IMR-90 (cell line): ENCODE data around the gene OR6C4. TPM values are rescaled to one million over a fixed set of nuclear protein-coding genes. Genes with fewer than 3 reads are reported as not detected.

Source experiments
- ATAC-seq: fragments of 200-7000 bp; cut with Tn5 transposase; 2 replicates; pipeline ENCODE4 v1.9.1; 2020; ENCODE audit warnings: low read depth, mild to moderate bottlenecking, moderate library complexity
- Bru-seq: library from RNA; stranded (reverse); fragments of 400-500 nt; gene quantifications from one replicate; lab custom pipeline; 2021; lab: Mats Ljungman, UMichigan
- BruChase-seq, 2 experiments: library from RNA; stranded (reverse); fragments of 400-500 nt; gene quantifications; one replicate each; lab custom pipeline; 2021; lab: Mats Ljungman, UMichigan
- BruUV-seq: library from RNA; stranded (reverse); fragments of 400-500 nt; replicated peaks from 2 replicates; lab custom pipeline; 2021; lab: Mats Ljungman, UMichigan
- CTCF ChIA-PET: fragments of 300-600 bp; formaldehyde crosslinking; extraction: SDS; loops from one replicate; lab custom pipeline; 2021; ENCODE audit warnings: antibody characterized with exemption; lab: Yijun Ruan, JAX
- POLR2A ChIA-PET: fragments of 300-600 bp; sonication (Branson Sonifier 250); formaldehyde crosslinking; loops from one replicate; lab custom pipeline; 2022; ENCODE audit warnings: antibody characterized with exemption; ENCODE audit not compliant: unreplicated experiment; lab: Charles Lee
- DNase-seq: peaks from one replicate; pipeline ENCODE4 v3.0.0; 2013
- H2AFZ ChIP-seq: replicated peaks from 2 replicates; pipeline ENCODE3; 2013; ENCODE audit warnings: low read length, mild to moderate bottlenecking; ENCODE audit not compliant: poor library complexity
- H2AK5ac ChIP-seq: 2 replicates; pipeline ENCODE4 v1.6.1; 2013; ENCODE audit warnings: low read depth, low read length, inconsistent platforms
- H2AK9ac ChIP-seq: replicated peaks from 2 replicates; pipeline ENCODE3; 2013; ENCODE audit warnings: mild to moderate bottlenecking, low read depth, low read length, moderate library complexity; ENCODE audit not compliant: poor library complexity
- H2BK120ac ChIP-seq: 2 replicates; pipeline ENCODE4 v1.6.1; 2013; ENCODE audit warnings: low read depth, low read length, inconsistent platforms
- H2BK15ac ChIP-seq: 3 replicates; pipeline ENCODE4 v1.6.1; 2013; ENCODE audit warnings: low read depth, low read length, inconsistent platforms
- H2BK20ac ChIP-seq: 2 replicates; pipeline ENCODE4 v1.6.1; 2013; ENCODE audit warnings: low read depth, mild to moderate bottlenecking, inconsistent platforms, low read length, moderate library complexity
- H2BK5ac ChIP-seq: 2 replicates; pipeline ENCODE4 v1.6.1; 2013; ENCODE audit warnings: mild to moderate bottlenecking, low read depth, low read length, inconsistent platforms; ENCODE audit not compliant: poor library complexity, severe bottlenecking
- H3K14ac ChIP-seq: replicated peaks from 2 replicates; pipeline ENCODE4 v1.6.1; 2013; ENCODE audit warnings: low read depth, low read length, inconsistent platforms
- H3K18ac ChIP-seq: 2 replicates; pipeline ENCODE4 v1.6.1; 2013; ENCODE audit warnings: low read depth, low read length, control low read depth
- H3K23ac ChIP-seq: 2 replicates; pipeline ENCODE4 v1.6.1; 2013; ENCODE audit warnings: low read depth, low read length, inconsistent platforms
- H3K27ac ChIP-seq: 2 replicates; pipeline ENCODE4 v1.5.1; 2013; ENCODE audit warnings: mild to moderate bottlenecking, control low read depth, low read length; ENCODE audit not compliant: insufficient read depth
- H3K27me3 ChIP-seq: 2 replicates; pipeline ENCODE4 v1.6.1; 2013; ENCODE audit warnings: low read length; ENCODE audit not compliant: control insufficient read depth, insufficient read depth
- H3K36me3 ChIP-seq: 2 replicates; pipeline ENCODE4 v1.6.1; 2013; ENCODE audit warnings: low read length, mixed read lengths; ENCODE audit not compliant: control insufficient read depth, insufficient read depth
- H3K4ac ChIP-seq: 2 replicates; pipeline ENCODE4 v1.6.1; 2013; ENCODE audit warnings: low read depth, low read length, inconsistent platforms
- H3K4me1 ChIP-seq: 2 replicates; pipeline ENCODE4 v1.6.1; 2013; ENCODE audit warnings: low read length, mixed read lengths; ENCODE audit not compliant: control insufficient read depth, insufficient read depth
- H3K4me2 ChIP-seq: 2 replicates; pipeline ENCODE4 v1.6.1; 2013; ENCODE audit warnings: low read depth, mild to moderate bottlenecking, control low read depth, low read length, moderate library complexity
- H3K4me3 ChIP-seq: 2 replicates; pipeline ENCODE4 v1.5.1; 2013; ENCODE audit warnings: low read depth, mild to moderate bottlenecking, control low read depth, low read length, moderate library complexity; ENCODE audit not compliant: insufficient read depth
- H3K56ac ChIP-seq: 2 replicates; pipeline ENCODE4 v1.6.1; 2013; ENCODE audit warnings: low read length, inconsistent platforms; ENCODE audit not compliant: insufficient read depth; ENCODE audit errors: extremely low read depth
- H3K79me1 ChIP-seq, 2 experiments: 2 replicates each; pipeline ENCODE4 v1.6.1; 2013; ENCODE audit warnings: low read length in 2 of 2, inconsistent platforms in 1 of 2, low read depth in 1 of 2
- H3K9ac ChIP-seq: 2 replicates; pipeline ENCODE4 v1.6.1; 2013; ENCODE audit warnings: low read depth, low read length, control low read depth
- H3K9me1 ChIP-seq: 2 replicates; pipeline ENCODE4 v1.6.1; 2013; ENCODE audit warnings: low read length, inconsistent platforms; ENCODE audit not compliant: insufficient read depth
- H3K9me3 ChIP-seq: 2 replicates; pipeline ENCODE4 v1.6.1; 2013; ENCODE audit warnings: low read length; ENCODE audit not compliant: control insufficient read depth, insufficient read depth
- H4K20me1 ChIP-seq: 2 replicates; pipeline ENCODE4 v1.6.1; 2013; ENCODE audit warnings: low read length, inconsistent platforms; ENCODE audit not compliant: insufficient read depth
- H4K5ac ChIP-seq: 2 replicates; pipeline ENCODE4 v1.6.1; 2013; ENCODE audit warnings: mild to moderate bottlenecking, low read depth, low read length, control low read depth
- H4K8ac ChIP-seq, 2 experiments: 2 replicates each; pipeline ENCODE4 v1.6.1; 2013; ENCODE audit warnings: low read depth in 2 of 2, low read length in 2 of 2, control low read depth in 1 of 2, inconsistent platforms in 1 of 2
- H4K91ac ChIP-seq: 2 replicates; pipeline ENCODE4 v1.6.1; 2013; ENCODE audit warnings: low read depth, low read length, inconsistent platforms; ENCODE audit not compliant: insufficient read depth
- BHLHE40 ChIP-seq: fragments of 150-350 bp; IDR thresholded peaks from 2 replicates; pipeline ENCODE4 v1.6.1; 2016; ENCODE audit warnings: mild to moderate bottlenecking, low read depth, low read length
- CEBPB ChIP-seq: IDR thresholded peaks from 2 replicates; pipeline ENCODE4 v1.6.1; 2012; ENCODE audit warnings: low read depth, low read length, improper control_type of control experiment
- CHD1 ChIP-seq: IDR thresholded peaks from 2 replicates; pipeline ENCODE4 v1.6.1; 2012; ENCODE audit warnings: low read depth, low read length, improper control_type of control experiment
- CTCF ChIP-seq: conservative IDR thresholded peaks from 2 replicates; pipeline ENCODE4 v1.5.1; 2012; ENCODE audit warnings: mild to moderate bottlenecking, low read depth, low read length, improper control_type of control experiment
- ELK1 ChIP-seq: fragments of 150-350 bp; IDR thresholded peaks from 2 replicates; pipeline ENCODE4 v1.6.1; 2016; ENCODE audit warnings: low read depth, mild to moderate bottlenecking, low read length, moderate library complexity, borderline replicate concordance
- FOS ChIP-seq: fragments of 150-350 bp; IDR thresholded peaks from 2 replicates; pipeline ENCODE4 v1.6.1; 2016; ENCODE audit warnings: low read depth, low read length
- MAFK ChIP-seq: IDR thresholded peaks from 2 replicates; pipeline ENCODE4 v1.6.1; 2012; ENCODE audit warnings: low read depth, low read length, improper control_type of control experiment
- NFE2L2 ChIP-seq: fragments of 150-350 bp; IDR thresholded peaks from 2 replicates; pipeline ENCODE4 v1.6.1; 2016; ENCODE audit warnings: low read depth, mild to moderate bottlenecking, low read length
- POLR2A ChIP-seq: IDR thresholded peaks from 2 replicates; pipeline ENCODE4 v1.6.1; 2012; ENCODE audit warnings: mild to moderate bottlenecking, low read depth, low read length
- RAD21 ChIP-seq: IDR thresholded peaks from 2 replicates; pipeline ENCODE4 v1.6.1; 2012; ENCODE audit warnings: low read length, improper control_type of control experiment
- RCOR1 ChIP-seq: IDR thresholded peaks from 2 replicates; pipeline ENCODE4 v1.6.1; 2012; ENCODE audit warnings: mild to moderate bottlenecking, low read length, improper control_type of control experiment; ENCODE audit not compliant: insufficient replicate concordance
- RFX5 ChIP-seq: IDR thresholded peaks from 2 replicates; pipeline ENCODE4 v1.8.0; 2012; ENCODE audit warnings: low read depth, mild to moderate bottlenecking, low read length, moderate library complexity
- SMC3 ChIP-seq: fragments of 150-350 bp; IDR thresholded peaks from 2 replicates; pipeline ENCODE4 v1.6.1; 2016; ENCODE audit warnings: low read depth, mild to moderate bottlenecking, antibody characterized with exemption, low read length, moderate library complexity
- WGBS, 2 experiments: methylation state at CpG; one replicate each; pipeline versions ENCODE4 v1.1.5 to v1.1.7; 2013; ENCODE audit warnings: missing lambda C conversion rate in 2 of 2; ENCODE audit not compliant: insufficient read length in 1 of 2; ENCODE audit errors: extremely low coverage in 2 of 2; 5-methylcytosine and 5-hydroxymethylcytosine counted together
- dilution Hi-C: fragments of 300-500 bp; cut with HindIII; formaldehyde crosslinking; loops from one replicate; pipeline ENCODE4 v1.14.3; 2018; ENCODE audit warnings: low sequenced_read_pairs; ENCODE audit not compliant: unreplicated experiment
- in situ Hi-C: fragments of 300-500 bp; cut with MboI; formaldehyde crosslinking; loops from 3 replicates; pipeline ENCODE4 v1.14.3; 2019; ENCODE audit warnings: low sequenced_read_pairs, inconsistent platforms, mixed read lengths
- intact Hi-C: fragments of 100-400 bp; cut with micrococcal nuclease; formaldehyde crosslinking; loops from 2 replicates; pipeline ENCODE4 v1.10.0; 2022
- long read RNA-seq: library from polyadenylated mRNA; unstranded; transcript quantifications from one replicate; pipeline ENCODE4 v2.0.0, GENCODE V29; 2021; ENCODE audit not compliant: unreplicated experiment
- polyA plus RNA-seq, 3 experiments: library from polyadenylated mRNA; depleted of rRNA; stranded (reverse); fragments of >200 nt; gene quantifications; 2 replicates each; pipeline ENCODE4 v1.2.3, GENCODE V29; 2012; ENCODE audit warnings: low replicate concordance in 1 of 3
- total RNA-seq: library from RNA; depleted of rRNA; stranded (reverse); fragments of >200 nt; gene quantifications from 2 replicates; pipeline ENCODE4 v1.2.3, GENCODE V29; 2012; rRNA removed

OR6C4 gene
- not detected in 2 replicates for total RNA-seq
- polyA plus RNA-seq (2012; rRNA removed): not detected in 2 replicates
- polyA plus RNA-seq (2012; cell fraction: cytosol; rRNA removed): not detected in 2 replicates
- not detected in 2 replicates for polyA plus RNA-seq (2012; cell fraction: nucleus; rRNA removed; ENCODE audit: low replicate concordance)
- not detected for Bru-seq, nascent RNA
- not detected for BruChase-seq, experiment 1, labeled RNA remaining after a 6-hour chase
- not detected for BruChase-seq, experiment 2, labeled RNA remaining after a 2-hour chase
- long read RNA-seq: 0 reads

- Histone ChIP-seq H3K4me2 (no peak within 1 kb of the TSS), H2BK20ac (no peak within 1 kb of the TSS), H4K91ac (no peak within 1 kb of the TSS), H3K79me1 (no peaks in the 10 kb centered on the region), H3K9me1 (no peaks in the 10 kb centered on the region), H3K4me3 (no peak within 1 kb of the TSS), H3K4ac (no peak within 1 kb of the TSS), H2AK5ac (no peak within 1 kb of the TSS), H3K4me1 (no peaks in the 10 kb centered on the region), H3K18ac (no peak within 1 kb of the TSS), H3K27me3 (no peaks in the 10 kb centered on the region), H2BK15ac (no peak within 1 kb of the TSS), H4K20me1 (no peaks in the 10 kb centered on the region), H2BK120ac (no peak within 1 kb of the TSS), H2AK9ac (no peak within 1 kb of the TSS), H3K23ac (no peak within 1 kb of the TSS), H3K14ac (no peak within 1 kb of the TSS), H4K8ac (no peak within 1 kb of the TSS), H4K5ac (no peak within 1 kb of the TSS), H3K56ac (no peak within 1 kb of the TSS), H3K36me3 (no peaks in the 10 kb centered on the region), H3K27ac (no peak within 1 kb of the TSS), H3K9me3 (no peaks in the 10 kb centered on the region), H2AFZ (no peak within 1 kb of the TSS), H2BK5ac (no peak within 1 kb of the TSS), H3K9ac (no peak within 1 kb of the TSS)
- ATAC-seq (no peak), DNase-seq (no peak)
- in situ Hi-C loops: no loop called here
- dilution Hi-C loops: no loop called here
- POLR2A ChIA-PET: no interaction called here
- intact Hi-C loops: no loop called here
- CTCF ChIA-PET: no interaction called here
- BruUV-seq: no TSS peak
- WGBS, 2 experiments: no CpG with 5 or more reads among the region's 2 CpGs
- TF ChIP-seq RFX5: no peak
- TF ChIP-seq CTCF: no peak
- no peak for TF ChIP-seq FOS
- no peak for TF ChIP-seq SMC3
- TF ChIP-seq BHLHE40: no peak
- TF ChIP-seq RCOR1: no peak
- no peak for TF ChIP-seq CEBPB
- no peak for TF ChIP-seq CHD1
- no peak for TF ChIP-seq NFE2L2
- no peak for TF ChIP-seq RAD21
- TF ChIP-seq POLR2A: no peak
- no peak for TF ChIP-seq MAFK
- no peak for TF ChIP-seq ELK1
Observed at GRCh38 chr12:55549302-55549701, at the start of gene OR6C4. TSS of gene OR6C4 (plus strand) at chr12:55549602. CDS start at chr12:55551227, 1,625 bp downstream.
